HEK293T (cell line): ENCODE data around the gene FOXI3.

ENCODE experiments used
- ARNT ChIP-seq: fragments of 450-650 bp; IDR thresholded peaks from 2 replicates; pipeline ENCODE4 v1.6.1; 2017; ENCODE audit warnings: mild to moderate bottlenecking
- BHLHE40 ChIP-seq: fragments of 450-650 bp; IDR thresholded peaks from 2 replicates; pipeline ENCODE4 v1.6.1; 2016; ENCODE audit warnings: mild to moderate bottlenecking, moderate library complexity, borderline replicate concordance
- CTBP1 ChIP-seq: fragments of 450-650 bp; IDR thresholded peaks from 2 replicates; pipeline ENCODE4 v1.6.1; 2016; ENCODE audit warnings: borderline replicate concordance
- ELF4 ChIP-seq: fragments of 450-650 bp; IDR thresholded peaks from 2 replicates; pipeline ENCODE4 v1.6.1; 2017; ENCODE audit warnings: antibody characterized with exemption
- FOXK2 ChIP-seq: fragments of 450-650 bp; IDR thresholded peaks from 2 replicates; pipeline ENCODE4 v1.6.1; 2016; ENCODE audit warnings: mild to moderate bottlenecking
- FOXM1 ChIP-seq: fragments of 450-650 bp; IDR thresholded peaks from 2 replicates; pipeline ENCODE4 v1.6.1; 2017; ENCODE audit warnings: mild to moderate bottlenecking, borderline replicate concordance
- HDGF ChIP-seq: fragments of 450-650 bp; IDR thresholded peaks from 2 replicates; pipeline ENCODE4 v1.6.1; 2017; ENCODE audit warnings: antibody characterized with exemption, borderline replicate concordance
- L3MBTL2 ChIP-seq: fragments of 450-650 bp; conservative IDR thresholded peaks from 2 replicates; pipeline ENCODE4 v1.6.1; 2016; ENCODE audit warnings: mild to moderate bottlenecking
- LEF1 ChIP-seq: fragments of 450-650 bp; IDR thresholded peaks from 2 replicates; pipeline ENCODE4 v1.6.1; 2017; ENCODE audit warnings: mild to moderate bottlenecking, borderline replicate concordance
- NFRKB ChIP-seq: fragments of 450-650 bp; IDR thresholded peaks from 2 replicates; pipeline ENCODE4 v1.6.1; 2016; ENCODE audit warnings: mild to moderate bottlenecking, moderate library complexity
- SP1 ChIP-seq: fragments of 450-650 bp; IDR thresholded peaks from 2 replicates; pipeline ENCODE4 v1.6.1; 2017
- TARDBP ChIP-seq: fragments of 450-650 bp; IDR thresholded peaks from 2 replicates; pipeline ENCODE4 v1.6.1; 2016
- ZNF384 ChIP-seq: fragments of 450-650 bp; IDR thresholded peaks from 2 replicates; pipeline ENCODE4 v1.6.1; 2016
- TF ChIP-seq, protein P1 (sequence below): fragments of 450-650 bp; IDR thresholded peaks from 2 replicates; pipeline ENCODE4 v1.6.1; 2016

DNA sequence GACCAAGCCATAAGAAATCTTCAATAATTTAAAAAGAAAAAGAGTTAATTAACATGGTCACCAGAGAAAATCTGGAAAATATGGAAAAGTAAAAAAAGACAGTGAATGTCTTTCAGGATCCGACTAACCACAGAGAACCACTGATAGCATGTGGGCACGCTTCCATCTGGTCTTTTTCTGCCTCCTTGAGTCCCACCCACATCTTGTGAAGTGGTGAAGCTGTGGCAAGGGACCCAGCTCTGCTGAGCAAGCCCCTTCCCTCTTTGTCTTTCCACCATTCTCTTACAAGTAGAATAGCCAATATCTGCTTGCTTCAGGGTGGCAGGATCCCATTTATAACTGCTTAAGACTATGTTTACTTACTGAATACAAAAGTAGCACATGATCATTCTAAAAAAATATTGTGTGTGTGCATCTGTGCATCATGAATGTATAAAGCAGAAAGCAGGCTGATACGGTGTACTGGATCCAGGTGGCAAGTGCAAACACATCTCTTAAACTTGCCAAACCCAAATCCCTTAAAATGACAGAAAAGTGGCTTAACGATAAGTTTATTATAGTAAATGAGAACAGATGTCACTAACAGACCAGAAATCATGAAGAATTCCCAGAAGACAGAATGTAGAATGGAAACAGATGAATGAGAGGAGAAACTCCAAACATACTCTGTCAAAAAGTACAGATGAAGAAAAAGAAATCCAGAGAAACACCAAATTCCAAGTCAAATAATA, 52.3 kb downstream of the FOXI3 start:
- TF ChIP-seq TARDBP (no peak), FOXM1 (no peak), NFRKB (no peak), HDGF (no peak), FOXK2 (no peak), ARNT (no peak), LEF1 (no peak), BHLHE40 (no peak), SP1 (no peak), ELF4 (no peak), ZNF384 (no peak), L3MBTL2 (no peak), CTBP1 (no peak)
- TF ChIP-seq, protein P1, sequence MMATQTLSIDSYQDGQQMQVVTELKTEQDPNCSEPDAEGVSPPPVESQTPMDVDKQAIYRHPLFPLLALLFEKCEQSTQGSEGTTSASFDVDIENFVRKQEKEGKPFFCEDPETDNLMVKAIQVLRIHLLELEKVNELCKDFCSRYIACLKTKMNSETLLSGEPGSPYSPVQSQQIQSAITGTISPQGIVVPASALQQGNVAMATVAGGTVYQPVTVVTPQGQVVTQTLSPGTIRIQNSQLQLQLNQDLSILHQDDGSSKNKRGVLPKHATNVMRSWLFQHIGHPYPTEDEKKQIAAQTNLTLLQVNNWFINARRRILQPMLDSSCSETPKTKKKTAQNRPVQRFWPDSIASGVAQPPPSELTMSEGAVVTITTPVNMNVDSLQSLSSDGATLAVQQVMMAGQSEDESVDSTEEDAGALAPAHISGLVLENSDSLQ, result no peak
